HCT116 (cell line): Measurements from ENCODE around the gene DEFB112.
A peak's percentile ranks its signal among the peaks of the same experiment; 100 is the strongest.

Experiments
- EZH2phosphoT487 ChIP-seq: fragments of 200-600 bp; IDR thresholded peaks from 2 replicates; pipeline ENCODE4 v1.6.1; 2018; ENCODE audit warnings: antibody characterized with exemption, borderline replicate concordance
- POLR2A ChIP-seq: IDR thresholded peaks from 2 replicates; pipeline ENCODE4 v1.7.0; 2011; ENCODE audit warnings: borderline replicate concordance; ENCODE audit not compliant: insufficient read depth, insufficient read length; ENCODE audit errors: extremely low read depth
- POLR2AphosphoS5 ChIP-seq: IDR thresholded peaks from 2 replicates; pipeline ENCODE4 v1.6.1; 2011; ENCODE audit warnings: mild to moderate bottlenecking, low read depth, low read length, moderate library complexity
- RAD21 ChIP-seq: IDR thresholded peaks from 2 replicates; pipeline ENCODE4 v1.6.1; 2012; ENCODE audit warnings: low read depth, mild to moderate bottlenecking
- TCF7L2 ChIP-seq: IDR thresholded peaks from 2 replicates; pipeline ENCODE4 v1.7.0; 2011; ENCODE audit warnings: borderline replicate concordance, inconsistent platforms; ENCODE audit not compliant: insufficient read depth, insufficient read length; ENCODE audit errors: extremely low read depth
- TF ChIP-seq, protein P1 (sequence below), 3 experiments: fragments of 200-600 bp in 1 of 3; sonication (generic) in 1 of 3; IDR thresholded peaks in 2 of 3; conservative IDR thresholded peaks in 1 of 3; 2 replicates each; pipeline ENCODE4 v1.5.1; 2012 to 2017; ENCODE audit warnings: low read depth in 2 of 3, low read length in 2 of 3, antibody characterized with exemption in 1 of 3, borderline replicate concordance in 1 of 3, control low read depth in 1 of 3, mild to moderate bottlenecking in 1 of 3, mixed read lengths in 1 of 3, mixed run types in 1 of 3, moderate library complexity in 1 of 3; ENCODE audit not compliant: insufficient read depth in 1 of 3
- TF ChIP-seq, protein P2 (sequence below): IDR thresholded peaks from 2 replicates; pipeline ENCODE4 v1.6.1; 2012
- TF ChIP-seq, protein P3 (sequence below): IDR thresholded peaks from 2 replicates; pipeline ENCODE4 v1.6.1; 2012; ENCODE audit warnings: low read depth

DNA sequence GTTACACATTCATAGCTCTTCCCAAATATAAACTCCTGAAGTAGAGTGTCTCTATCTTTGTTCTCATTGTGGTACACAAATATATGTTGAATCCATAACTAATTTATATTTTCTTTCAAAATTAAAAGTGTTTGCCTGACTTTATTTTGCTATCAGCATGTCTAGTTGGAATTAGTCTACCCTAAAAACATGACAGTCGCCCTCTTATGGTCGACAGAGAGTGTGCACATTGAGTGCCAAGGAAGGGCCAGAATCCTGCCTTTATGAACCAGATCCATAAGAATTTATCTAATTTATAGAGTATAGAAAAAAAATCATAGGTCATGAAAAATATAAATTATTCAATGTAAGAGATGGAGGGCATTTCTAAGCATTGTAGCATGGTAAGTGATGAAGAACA, 12.3 kb upstream of the DEFB112 start:
- TF ChIP-seq, protein P1, sequence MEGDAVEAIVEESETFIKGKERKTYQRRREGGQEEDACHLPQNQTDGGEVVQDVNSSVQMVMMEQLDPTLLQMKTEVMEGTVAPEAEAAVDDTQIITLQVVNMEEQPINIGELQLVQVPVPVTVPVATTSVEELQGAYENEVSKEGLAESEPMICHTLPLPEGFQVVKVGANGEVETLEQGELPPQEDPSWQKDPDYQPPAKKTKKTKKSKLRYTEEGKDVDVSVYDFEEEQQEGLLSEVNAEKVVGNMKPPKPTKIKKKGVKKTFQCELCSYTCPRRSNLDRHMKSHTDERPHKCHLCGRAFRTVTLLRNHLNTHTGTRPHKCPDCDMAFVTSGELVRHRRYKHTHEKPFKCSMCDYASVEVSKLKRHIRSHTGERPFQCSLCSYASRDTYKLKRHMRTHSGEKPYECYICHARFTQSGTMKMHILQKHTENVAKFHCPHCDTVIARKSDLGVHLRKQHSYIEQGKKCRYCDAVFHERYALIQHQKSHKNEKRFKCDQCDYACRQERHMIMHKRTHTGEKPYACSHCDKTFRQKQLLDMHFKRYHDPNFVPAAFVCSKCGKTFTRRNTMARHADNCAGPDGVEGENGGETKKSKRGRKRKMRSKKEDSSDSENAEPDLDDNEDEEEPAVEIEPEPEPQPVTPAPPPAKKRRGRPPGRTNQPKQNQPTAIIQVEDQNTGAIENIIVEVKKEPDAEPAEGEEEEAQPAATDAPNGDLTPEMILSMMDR (IDR thresholded peaks at IDR 0.05 in 2 of 3, conservative IDR thresholded peaks at IDR 0.05 in 1 of 3; ENCODE audit: borderline replicate concordance in 1 of 3, insufficient read depth in 1 of 3, low read depth in 2 of 3, low read length in 2 of 3) = peak in 2 of 3 experiments; percentile 65 to 76; a peak in 4 of 6 replicates
- TF ChIP-seq TCF7L2 = no peak
- TF ChIP-seq, protein P2, sequence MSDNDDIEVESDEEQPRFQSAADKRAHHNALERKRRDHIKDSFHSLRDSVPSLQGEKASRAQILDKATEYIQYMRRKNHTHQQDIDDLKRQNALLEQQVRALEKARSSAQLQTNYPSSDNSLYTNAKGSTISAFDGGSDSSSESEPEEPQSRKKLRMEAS = no peak
- TF ChIP-seq, protein P3, sequence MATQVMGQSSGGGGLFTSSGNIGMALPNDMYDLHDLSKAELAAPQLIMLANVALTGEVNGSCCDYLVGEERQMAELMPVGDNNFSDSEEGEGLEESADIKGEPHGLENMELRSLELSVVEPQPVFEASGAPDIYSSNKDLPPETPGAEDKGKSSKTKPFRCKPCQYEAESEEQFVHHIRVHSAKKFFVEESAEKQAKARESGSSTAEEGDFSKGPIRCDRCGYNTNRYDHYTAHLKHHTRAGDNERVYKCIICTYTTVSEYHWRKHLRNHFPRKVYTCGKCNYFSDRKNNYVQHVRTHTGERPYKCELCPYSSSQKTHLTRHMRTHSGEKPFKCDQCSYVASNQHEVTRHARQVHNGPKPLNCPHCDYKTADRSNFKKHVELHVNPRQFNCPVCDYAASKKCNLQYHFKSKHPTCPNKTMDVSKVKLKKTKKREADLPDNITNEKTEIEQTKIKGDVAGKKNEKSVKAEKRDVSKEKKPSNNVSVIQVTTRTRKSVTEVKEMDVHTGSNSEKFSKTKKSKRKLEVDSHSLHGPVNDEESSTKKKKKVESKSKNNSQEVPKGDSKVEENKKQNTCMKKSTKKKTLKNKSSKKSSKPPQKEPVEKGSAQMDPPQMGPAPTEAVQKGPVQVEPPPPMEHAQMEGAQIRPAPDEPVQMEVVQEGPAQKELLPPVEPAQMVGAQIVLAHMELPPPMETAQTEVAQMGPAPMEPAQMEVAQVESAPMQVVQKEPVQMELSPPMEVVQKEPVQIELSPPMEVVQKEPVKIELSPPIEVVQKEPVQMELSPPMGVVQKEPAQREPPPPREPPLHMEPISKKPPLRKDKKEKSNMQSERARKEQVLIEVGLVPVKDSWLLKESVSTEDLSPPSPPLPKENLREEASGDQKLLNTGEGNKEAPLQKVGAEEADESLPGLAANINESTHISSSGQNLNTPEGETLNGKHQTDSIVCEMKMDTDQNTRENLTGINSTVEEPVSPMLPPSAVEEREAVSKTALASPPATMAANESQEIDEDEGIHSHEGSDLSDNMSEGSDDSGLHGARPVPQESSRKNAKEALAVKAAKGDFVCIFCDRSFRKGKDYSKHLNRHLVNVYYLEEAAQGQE = no peak
- peak; percentile 19; the same call in 1 of the 2 replicates for TF ChIP-seq RAD21
- TF ChIP-seq POLR2AphosphoS5 = no peak
- TF ChIP-seq POLR2A = no peak
- no peak for TF ChIP-seq EZH2phosphoT487
